Stimulated activated CD4-positive, alpha-beta T cell treated with anti-CD3 and anti-CD28 coated beads, Interleukin-2, amount 100 ng/mL, for 24 hours (primary cell): ENCODE results near the gene MNAT1.
"Not testable (repeated sequence)": the region's sequence is repeated elsewhere in the genome, so short reads cannot be mapped to it uniquely, and the experiment has no call there.

ENCODE experiments used
- DNase-seq, 2 donors: peaks; one replicate each; pipeline ENCODE4 v3.0.0-alpha.2; 2020

MNAT1 gene

GRCh38 chr14:60890636-60891035 is 156.1 kb downstream of the MNAT1 start:
- not testable (repeated sequence) for DNase-seq

GRCh38 chr14:60893911-60894310 is 159.3 kb downstream of the MNAT1 start:
- DNase-seq = no peak

DNA sequence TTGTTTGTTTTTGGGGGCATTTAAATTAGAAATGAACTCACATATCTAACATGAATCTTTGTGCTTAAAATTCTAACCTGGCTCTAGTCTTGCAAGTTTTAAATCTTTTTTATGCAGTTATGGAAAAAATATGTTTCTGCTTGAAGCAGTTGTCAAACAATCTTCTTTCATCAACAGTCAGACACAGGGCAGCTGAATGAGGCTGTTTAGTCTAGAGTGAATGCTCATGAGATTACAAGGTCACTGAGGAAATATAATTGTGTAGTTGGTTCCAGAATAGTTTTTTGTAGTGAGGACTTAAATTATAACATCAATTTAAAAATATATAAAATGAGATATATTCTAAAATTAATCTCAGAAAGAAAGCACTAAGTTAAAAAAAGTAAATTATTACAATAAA is 169.8 kb downstream of the MNAT1 start:
- no peak for DNase-seq

GRCh38 chr14:60905923-60906322 is 171.4 kb downstream of the MNAT1 start:
- DNase-seq = no peak

- no peak for DNase-seq
Measured at GRCh38 chr14:60915781-60916180, 181.2 kb downstream of the MNAT1 start.

DNA sequence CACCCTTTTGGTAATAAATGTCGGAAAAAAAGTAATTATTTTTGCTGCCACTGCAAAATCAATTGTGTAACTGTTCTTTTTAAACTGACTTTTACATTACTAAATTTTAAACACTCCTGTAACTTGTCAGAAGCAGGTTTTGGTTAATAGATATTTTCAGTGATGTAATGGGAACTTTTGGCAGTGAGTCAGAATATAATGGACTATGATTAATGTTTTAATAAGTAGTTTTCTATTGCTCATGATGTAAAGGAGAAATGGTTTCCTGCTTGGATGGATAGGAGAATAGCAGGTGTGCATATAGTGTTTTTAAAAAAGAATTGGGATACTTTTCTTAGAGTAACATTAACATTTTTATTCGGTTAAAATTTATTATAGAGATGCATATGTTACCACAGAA is 187.5 kb downstream of the MNAT1 start:
- DNase-seq = no peak

DNA sequence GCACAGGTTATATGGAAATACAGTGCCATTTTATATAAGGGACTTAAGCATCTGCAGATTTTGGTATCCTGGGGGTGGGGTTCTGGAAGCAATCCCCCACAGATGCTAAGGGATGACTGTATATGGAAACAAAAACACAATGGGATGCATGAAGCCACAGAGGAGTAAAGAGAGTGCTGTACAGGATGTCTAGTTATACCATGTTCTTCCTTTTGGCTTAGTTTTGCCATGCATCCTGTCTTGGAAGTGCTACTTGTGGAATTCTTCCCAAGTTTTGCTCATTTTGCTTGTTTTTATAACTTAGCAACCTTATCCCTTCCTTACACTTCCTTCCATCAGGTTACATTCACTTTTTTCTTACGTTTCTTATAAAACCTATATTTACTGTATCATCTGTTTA is 190.7 kb downstream of the MNAT1 start:
- no peak for DNase-seq

DNA sequence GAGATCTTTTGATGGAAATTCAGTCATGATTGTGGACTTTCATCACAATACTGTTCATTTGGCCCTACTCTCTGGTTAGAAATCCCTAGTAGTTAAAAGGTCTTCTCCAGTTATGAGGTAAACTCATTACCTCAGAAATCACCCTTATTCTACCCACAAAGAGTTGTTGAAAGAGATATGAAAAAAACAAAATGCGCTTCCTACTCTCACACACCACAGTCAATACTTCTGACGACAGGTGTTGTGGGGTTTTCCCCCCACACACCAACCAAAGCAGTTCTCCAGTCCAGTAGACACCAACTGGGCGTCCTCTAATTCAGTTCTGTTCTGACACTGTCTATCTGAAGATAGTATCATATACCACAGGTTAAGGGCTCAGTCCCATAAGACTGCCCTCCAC is 191.4 kb downstream of the MNAT1 start:
- no peak for DNase-seq

GRCh38 chr14:60931218-60931617 is 196.7 kb downstream of the MNAT1 start:
- DNase-seq = no peak

- no peak for DNase-seq
Measured at GRCh38 chr14:60933920-60934655, 199.5 kb downstream of the MNAT1 start.

DNA sequence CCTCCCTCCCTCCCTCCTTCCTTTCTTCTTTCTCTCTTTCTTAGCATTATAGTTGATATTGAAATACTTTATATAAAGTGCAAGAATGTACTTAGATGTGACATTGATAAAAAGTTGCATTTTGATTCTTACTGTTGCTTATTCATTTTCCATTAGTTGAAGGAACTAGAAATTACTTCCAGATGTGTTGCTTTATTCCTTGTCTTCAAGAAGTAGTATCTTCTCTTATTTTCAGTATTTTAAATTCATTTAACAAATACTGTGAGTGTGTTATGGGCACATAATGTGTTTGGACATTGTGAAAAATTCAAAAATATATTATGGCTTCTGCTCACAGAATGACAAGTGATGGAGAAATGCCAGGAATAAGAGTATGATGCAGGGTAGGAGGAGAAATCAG is 200.8 kb downstream of the MNAT1 start:
- DNase-seq = no peak

- DNase-seq = no peak
Measured at GRCh38 chr14:60943637-60944032, 209.1 kb downstream of the MNAT1 start.

- DNase-seq = no peak
Measured at GRCh38 chr14:60944204-60944603, 209.6 kb downstream of the MNAT1 start.

DNA sequence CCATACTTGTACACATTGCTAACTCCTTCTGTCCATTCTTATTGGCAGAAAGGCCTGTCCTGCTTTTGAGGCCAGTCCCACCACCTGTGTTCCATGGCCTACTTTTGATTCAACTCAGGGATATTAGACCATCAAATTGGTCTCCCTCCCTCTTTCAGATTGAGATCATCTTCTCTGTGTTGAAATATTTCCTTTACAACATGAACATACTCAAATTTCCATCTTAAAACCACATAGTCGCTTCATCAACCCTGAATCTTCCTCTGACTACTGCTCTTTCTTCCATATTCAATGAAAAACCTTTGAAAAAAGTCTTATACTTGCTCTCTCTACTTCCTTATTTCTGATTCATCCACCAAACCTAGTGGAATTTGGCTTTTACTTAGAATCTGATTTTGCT is 211.4 kb downstream of the MNAT1 start:
- DNase-seq = no peak

DNA sequence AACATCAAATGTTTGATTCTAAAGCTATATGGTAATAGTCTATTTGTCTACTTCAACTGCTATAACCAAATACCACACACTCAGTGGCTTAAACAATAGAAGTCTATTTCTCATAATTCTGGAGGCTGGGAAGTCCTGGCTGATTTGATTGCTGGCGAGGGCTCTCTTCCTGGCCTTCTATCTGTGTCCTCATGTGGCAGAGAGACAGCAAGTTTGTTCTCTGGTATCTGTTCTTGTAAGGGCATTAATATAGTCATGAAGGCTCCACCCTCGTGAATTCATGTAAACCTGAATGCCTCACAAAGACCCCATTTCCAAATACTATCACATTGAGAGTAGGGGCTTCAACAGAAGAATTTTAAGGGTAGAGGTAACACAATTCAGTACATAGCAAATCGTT is 212.2 kb downstream of the MNAT1 start:
- no peak for DNase-seq

DNA sequence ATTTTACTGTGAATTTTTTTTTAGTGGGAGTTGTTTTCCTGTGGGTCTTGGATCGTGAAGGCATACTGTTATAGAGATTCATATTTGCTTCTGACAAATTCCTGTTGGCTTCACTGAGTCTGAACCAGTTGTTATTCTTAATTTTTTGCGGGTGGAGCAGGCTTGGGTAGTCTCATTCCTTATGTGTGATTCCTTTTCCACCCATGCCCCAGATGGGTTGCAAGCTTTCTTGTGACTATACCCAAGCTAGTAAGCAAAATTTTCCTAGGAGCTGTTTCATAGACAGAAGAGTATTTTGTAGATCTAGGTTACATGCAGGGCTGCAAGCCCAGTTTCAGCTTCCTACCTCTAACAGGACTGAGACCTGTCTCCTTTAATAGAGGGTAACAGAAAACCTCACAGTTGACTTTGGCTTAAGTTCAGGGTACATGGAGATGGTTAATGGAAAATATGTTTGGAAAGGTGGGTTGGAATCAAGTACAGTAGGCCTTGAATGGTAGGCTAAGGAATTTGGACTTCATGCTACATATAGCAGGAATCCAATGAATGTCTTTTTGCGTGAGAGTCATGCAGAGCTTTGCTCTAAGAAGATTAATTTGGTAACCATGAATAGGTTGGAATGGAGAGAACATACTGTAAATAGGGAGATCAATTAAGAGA is 217.3 kb downstream of the MNAT1 start:
- no peak for DNase-seq

GRCh38 chr14:60956202-60956601 is 221.6 kb downstream of the MNAT1 start:
- DNase-seq = no peak

DNA sequence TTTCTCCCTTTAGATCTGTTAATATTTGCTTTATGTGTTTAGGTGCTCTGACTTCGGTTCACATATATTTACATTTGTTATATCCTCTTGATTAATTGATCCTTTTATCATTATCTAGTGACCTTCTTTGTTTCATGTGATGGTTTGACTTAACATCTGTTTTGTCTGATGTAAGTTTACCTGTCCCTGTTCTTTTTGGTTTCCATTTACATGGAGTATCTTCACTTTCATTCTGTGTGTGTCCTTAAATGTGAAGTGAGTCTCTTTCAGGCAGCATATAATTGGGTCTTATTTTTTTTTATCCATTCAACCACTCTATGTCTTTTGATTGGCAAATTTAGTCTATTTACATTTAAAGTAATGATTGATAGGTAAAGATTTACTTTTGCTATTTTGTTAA is 222.1 kb downstream of the MNAT1 start:
- DNase-seq = no peak

GRCh38 chr14:60958146-60958545 is 223.6 kb downstream of the MNAT1 start:
- DNase-seq = no peak

DNA sequence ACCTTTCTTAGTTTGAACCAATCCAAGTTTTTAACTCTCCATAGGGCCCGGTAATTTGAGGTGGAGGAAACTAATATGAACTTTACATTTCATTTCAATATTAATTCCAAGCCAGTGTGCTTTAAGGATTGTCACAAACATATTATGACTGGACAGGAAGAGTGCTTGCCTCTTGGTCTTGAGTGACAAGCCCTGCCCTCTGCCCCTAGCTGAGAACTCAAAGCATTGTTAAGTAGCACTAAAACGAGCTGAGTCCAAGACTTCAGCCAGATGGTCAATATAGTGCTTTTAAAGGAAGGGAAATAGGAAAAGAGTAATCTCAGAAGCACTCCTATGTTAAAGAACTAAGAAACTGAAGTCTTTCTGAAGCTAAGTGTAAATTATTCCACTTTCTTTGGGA is 229.2 kb downstream of the MNAT1 start:
- no peak for DNase-seq

GRCh38 chr14:60964904-60965303 is 230.3 kb downstream of the MNAT1 start:
- DNase-seq = no peak

DNA sequence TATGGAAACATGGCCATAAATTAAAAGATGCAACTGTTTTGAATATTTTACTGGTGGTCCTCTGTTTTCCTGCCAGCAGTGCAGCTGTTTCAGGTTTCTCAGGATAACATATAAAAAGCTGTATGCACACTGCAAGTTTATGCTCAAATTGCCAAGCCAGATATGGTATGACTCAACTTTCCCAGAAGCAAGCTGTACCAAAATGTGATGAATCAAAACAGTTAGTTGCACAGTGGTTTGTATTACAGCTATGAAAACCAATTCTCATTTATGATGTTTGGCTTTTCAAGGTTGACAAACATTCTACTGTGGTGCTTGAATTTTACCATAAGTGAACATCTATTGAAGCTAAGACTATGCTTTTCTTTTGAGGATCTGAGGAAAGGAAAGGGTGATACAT is 230.8 kb downstream of the MNAT1 start:
- DNase-seq = no peak

GRCh38 chr14:60968099-60968498 is 233.5 kb downstream of the MNAT1 start:
- no peak for DNase-seq

DNA sequence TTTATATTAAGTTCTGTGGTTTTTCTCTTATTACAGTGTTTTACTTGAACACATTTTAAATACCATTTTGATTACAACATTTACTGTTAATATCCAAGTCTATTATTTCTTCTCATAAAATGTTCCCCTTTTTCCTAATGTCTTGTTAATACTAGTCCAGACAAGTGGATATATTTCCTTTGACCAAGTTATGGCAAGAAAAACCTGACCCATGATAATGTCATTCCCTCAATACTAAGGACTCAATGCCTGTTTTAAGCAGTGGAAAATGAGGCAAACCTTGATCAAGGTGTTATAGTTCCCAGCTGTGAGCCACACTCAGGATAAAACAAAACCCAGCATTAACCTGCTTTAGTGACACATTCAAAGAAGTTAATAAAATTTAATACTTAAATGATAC is 234.1 kb downstream of the MNAT1 start:
- no peak for DNase-seq

GRCh38 chr14:60970146-60970545 is 235.6 kb downstream of the MNAT1 start:
- no peak for DNase-seq
